Pancreas (tissue), 10 donors: ENCODE measurements around the gene NMNAT3. TPM values are rescaled to one million over a fixed set of nuclear protein-coding genes. Genes with fewer than 3 reads are reported as not detected.

Source experiments
- ATAC-seq, 4 donors: fragments of 200-7000 bp; cut with Tn5 transposase; one replicate each; pipeline versions ENCODE4 v1.8.0 to v1.9.1; 2020; ENCODE audit warnings: mild to moderate bottlenecking in 4 of 4, moderate library complexity in 4 of 4
- DNase-seq, 6 donors: peaks; one replicate each; pipeline ENCODE4 v3.0.0-alpha.2; 2020
- FAIRE-seq: peaks from 2 replicates; lab custom pipeline; 2012; peaks lifted over from hg19 to GRCh38; lab: Jason Lieb, UNC
- H3K27ac ChIP-seq, 4 donors: fragments of 200-600 bp; sonication (generic); 1 replicate in 3 of 4; 2 replicates in 1 of 4; pipeline versions ENCODE4 v1.5.0 to v1.8.0; 2020
- H3K27me3 ChIP-seq, 4 donors: fragments of 200-600 bp; one replicate each; pipeline ENCODE4 v1.8.0; 2021
- H3K36me3 ChIP-seq, 3 donors: fragments of 200-600 bp; sonication (generic) in 1 of 3; one replicate each; pipeline versions ENCODE4 v1.5.0 to v1.8.0; 2020 to 2021
- H3K4me1 ChIP-seq, 3 donors: fragments of 200-600 bp; one replicate each; pipeline ENCODE4 v1.8.0; 2021
- H3K4me3 ChIP-seq, 4 donors: fragments of 200-600 bp; sonication (generic) in 2 of 4; one replicate each; pipeline versions ENCODE4 v1.5.0 to v1.8.0; 2020 to 2021
- H3K9me3 ChIP-seq, 4 donors: fragments of 200-600 bp; one replicate each; pipeline ENCODE4 v1.8.0; 2021
- WGBS, 2 donors: extraction: QIAGEN DNeasy Blood & Tissue Kit; methylation state at CpG; one replicate each; pipeline ENCODE4 v1.1.7; 2013; 5-methylcytosine and 5-hydroxymethylcytosine counted together
- intact Hi-C, 3 donors: fragments of 100-400 bp; cut with DNase I; formaldehyde crosslinking; loops; one replicate each; pipeline versions ENCODE4 v1.11.1 to v1.14.2; 2022
- polyA plus RNA-seq, 2 donors: library from polyadenylated mRNA; stranded (reverse); fragments of 200-250 nt; gene quantifications; one replicate each; pipeline ENCODE4 v1.2.3, GENCODE V29; 2013
- total RNA-seq, 6 donors: library from RNA; stranded (reverse); fragmentation: NEBNext Ultra II Directional in 4 of 6; extraction: Animal tissue kit (Norgen Biotek cat#: 25700) in 4 of 6; gene quantifications; one replicate each; pipeline versions ENCODE4 v1.2.1 to v1.2.4, GENCODE V29; 2021 to 2023
- TF ChIP-seq, protein P1 (sequence below), 4 donors: fragments of 200-600 bp; sonication (generic) in 3 of 4; IDR thresholded peaks; one replicate each; pipeline versions ENCODE4 v1.5.0 to v1.8.0; 2021; ENCODE audit warnings: antibody characterized with exemption in 4 of 4
- donor health status: healthy with polysubstance abuse.
- donor health status: DM: no; HTN: no; CAD: no; lungs with moderate emphysema.
- donor health status: DM: no; HTN: no; CAD: no.
- donor health status: control.
- donor health status: control.
- donor health status: Bipolar disorder and iron deficiency.
- donor health status: DM: yes; HTN: yes; CAD: no.
- donor health status: DM: no; HTN: no; CAD: no.
- donor health status: DM: no; HTN: no; CAD: no.
- donor health status: DM: yes; HTN: yes; CAD: no.

NMNAT3 gene
- total and polyA plus RNA-seq, 8 donors = 4.5 to 10.6 (median 7.0) TPM

DNA sequence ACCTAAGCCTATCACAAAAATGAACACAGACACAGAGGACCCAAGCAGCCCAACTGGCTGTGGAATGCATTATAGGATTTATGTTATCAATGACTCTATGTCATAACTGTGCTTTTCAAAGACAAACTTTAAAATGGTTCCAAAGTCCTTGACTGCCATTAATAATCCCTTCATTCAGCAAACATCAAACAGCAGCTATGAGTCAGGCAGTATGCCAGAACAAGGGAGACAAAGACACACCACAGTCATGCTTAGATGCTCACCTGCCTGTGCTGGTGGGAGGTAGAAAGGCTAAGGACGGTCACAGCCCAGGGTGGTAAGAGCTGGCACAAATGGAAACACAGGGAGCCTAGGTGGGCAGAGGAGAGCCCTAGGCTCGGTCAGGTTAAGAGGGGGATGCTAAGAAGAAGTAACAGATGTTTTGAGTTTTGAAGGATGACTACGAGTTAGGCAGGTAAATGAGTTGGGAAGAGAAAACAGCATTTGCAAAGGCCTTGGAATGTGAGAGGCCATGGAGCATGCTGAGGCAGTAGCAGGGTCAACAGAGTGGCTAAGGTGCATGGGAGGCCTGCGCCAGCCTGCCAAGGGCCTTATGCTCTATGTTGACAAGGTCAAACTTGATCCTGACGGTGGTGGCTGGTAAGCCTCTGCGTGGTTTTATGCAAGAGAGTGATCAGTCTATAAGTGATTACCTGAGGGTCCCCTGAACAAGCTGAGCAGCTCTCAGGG lies 23.0 kb downstream of the NMNAT3 start:
- Histone ChIP-seq H3K9me3 (no peaks in the 10 kb centered on the region), H3K36me3 (no peaks in the 10 kb centered on the region), H3K27ac (no peak overlapping the region), H3K4me3 (no peak overlapping the region), H3K27me3 (no peaks in the 10 kb centered on the region), H3K4me1 (peaks cover 0 to 4% (median 0%) of the 10 kb centered on the region in 3 donors)
- DNase-seq (no peak), ATAC-seq (peak in 3 of 4 donors; percentile 15 to 64 (median 64)), FAIRE-seq (no peak)
- TF ChIP-seq, protein P1, sequence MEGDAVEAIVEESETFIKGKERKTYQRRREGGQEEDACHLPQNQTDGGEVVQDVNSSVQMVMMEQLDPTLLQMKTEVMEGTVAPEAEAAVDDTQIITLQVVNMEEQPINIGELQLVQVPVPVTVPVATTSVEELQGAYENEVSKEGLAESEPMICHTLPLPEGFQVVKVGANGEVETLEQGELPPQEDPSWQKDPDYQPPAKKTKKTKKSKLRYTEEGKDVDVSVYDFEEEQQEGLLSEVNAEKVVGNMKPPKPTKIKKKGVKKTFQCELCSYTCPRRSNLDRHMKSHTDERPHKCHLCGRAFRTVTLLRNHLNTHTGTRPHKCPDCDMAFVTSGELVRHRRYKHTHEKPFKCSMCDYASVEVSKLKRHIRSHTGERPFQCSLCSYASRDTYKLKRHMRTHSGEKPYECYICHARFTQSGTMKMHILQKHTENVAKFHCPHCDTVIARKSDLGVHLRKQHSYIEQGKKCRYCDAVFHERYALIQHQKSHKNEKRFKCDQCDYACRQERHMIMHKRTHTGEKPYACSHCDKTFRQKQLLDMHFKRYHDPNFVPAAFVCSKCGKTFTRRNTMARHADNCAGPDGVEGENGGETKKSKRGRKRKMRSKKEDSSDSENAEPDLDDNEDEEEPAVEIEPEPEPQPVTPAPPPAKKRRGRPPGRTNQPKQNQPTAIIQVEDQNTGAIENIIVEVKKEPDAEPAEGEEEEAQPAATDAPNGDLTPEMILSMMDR (IDR thresholded peaks at IDR 0.05) = no peak
- WGBS, 2 donors = 71 to 75% methylated on average over 6 of the region's 6 CpGs
- intact Hi-C loops = no loop called here

DNA sequence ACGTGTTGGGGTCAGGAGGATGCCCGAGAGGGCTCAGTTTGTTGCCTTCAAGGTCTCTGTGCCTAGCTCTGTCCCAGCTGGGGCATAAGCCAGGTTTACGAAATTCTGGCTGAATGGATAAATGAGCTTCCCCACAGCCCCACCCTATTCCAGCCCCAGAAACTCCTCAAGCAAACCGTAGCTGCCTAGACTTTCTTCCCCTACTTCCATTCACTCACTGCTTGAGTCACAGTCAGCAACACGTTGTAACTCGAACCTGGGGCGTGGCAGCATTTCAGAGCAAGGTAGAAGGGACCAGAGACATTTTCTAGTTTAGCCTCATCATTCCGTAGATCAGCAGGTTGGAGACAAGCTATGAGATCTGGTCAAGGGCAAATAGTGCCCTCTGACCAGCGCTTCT lies 24.2 kb downstream of the NMNAT3 start:
- FAIRE-seq = no peak

GRCh38 chr3:139652561-139652960 lies 25.2 kb downstream of the NMNAT3 start:
- Histone ChIP-seq H3K9me3 (no peaks in the 10 kb centered on the region), H3K27ac (no peak overlapping the region), H3K4me3 (no peak overlapping the region), H3K27me3 (no peaks in the 10 kb centered on the region), H3K4me1 (peaks cover 0 to 4% (median 0%) of the 10 kb centered on the region in 3 donors), H3K36me3 (no peaks in the 10 kb centered on the region)
- FAIRE-seq = no peak
- DNase-seq = no peak
- intact Hi-C loops = no loop called here
- TF ChIP-seq, protein P1 (IDR thresholded peaks at IDR 0.05) = no peak
- ATAC-seq = no peak
- 85 to 88% methylated on average over 3 of the region's 3 CpGs for WGBS, 2 donors

More for the DNA sequence above, 24.2 kb downstream of the NMNAT3 start:
- DNase-seq (no peak), ATAC-seq (peak in 1 of 4 donors; percentile 32)
- Histone ChIP-seq H3K4me3 (no peak overlapping the region), H3K4me1 (peaks cover 0 to 4% (median 0%) of the 10 kb centered on the region in 3 donors), H3K27me3 (no peaks in the 10 kb centered on the region), H3K9me3 (no peaks in the 10 kb centered on the region), H3K36me3 (no peaks in the 10 kb centered on the region), H3K27ac (no peak overlapping the region)
- 87 to 88% methylated on average over 9 of the region's 9 CpGs for WGBS, 2 donors
- TF ChIP-seq, protein P1 (IDR thresholded peaks at IDR 0.05) = no peak
- intact Hi-C loops = no loop called here

DNA sequence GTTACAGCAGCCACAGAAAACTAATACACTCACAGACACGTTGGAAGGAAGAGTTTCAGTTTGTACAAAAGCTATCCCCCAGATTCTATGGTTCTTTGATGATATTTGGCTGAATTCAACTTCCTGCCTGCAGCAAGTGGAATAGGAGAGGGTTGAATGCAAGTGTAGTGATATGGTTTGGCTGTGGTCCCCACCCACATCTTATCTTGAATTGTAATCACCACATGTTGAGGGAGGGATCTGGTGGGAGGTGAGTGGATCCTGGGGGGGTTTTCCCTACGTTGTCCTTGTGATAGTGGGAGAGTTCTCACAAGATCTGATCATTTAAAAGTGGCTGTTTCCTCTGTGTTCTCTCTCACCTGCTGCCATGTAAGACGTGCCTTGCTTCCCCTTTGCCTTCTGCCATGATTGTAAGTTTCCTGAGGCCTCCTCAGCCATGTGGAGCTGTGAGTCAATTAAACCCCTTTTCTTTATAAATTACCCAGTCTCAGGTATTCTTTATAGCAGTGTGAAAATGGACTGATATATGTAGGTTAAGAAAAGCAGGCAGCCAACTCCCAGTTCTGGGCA lies 29.8 kb downstream of the NMNAT3 start:
- no peaks in the 10 kb centered on the region for H3K36me3 ChIP-seq
- intact Hi-C loops = no loop called here
- H3K9me3 ChIP-seq = no peaks in the 10 kb centered on the region
- no peak for FAIRE-seq
- no peak overlapping the region for H3K4me3 ChIP-seq
- TF ChIP-seq, protein P1 (IDR thresholded peaks at IDR 0.05) = no peak
- no peaks in the 10 kb centered on the region for H3K27me3 ChIP-seq
- WGBS, 2 donors = 82 to 86% methylated on average over 3 of the region's 3 CpGs
- H3K4me1 ChIP-seq = no peaks in the 10 kb centered on the region
- no peak overlapping the region for H3K27ac ChIP-seq
- DNase-seq = no peak
- no peak for ATAC-seq

DNA sequence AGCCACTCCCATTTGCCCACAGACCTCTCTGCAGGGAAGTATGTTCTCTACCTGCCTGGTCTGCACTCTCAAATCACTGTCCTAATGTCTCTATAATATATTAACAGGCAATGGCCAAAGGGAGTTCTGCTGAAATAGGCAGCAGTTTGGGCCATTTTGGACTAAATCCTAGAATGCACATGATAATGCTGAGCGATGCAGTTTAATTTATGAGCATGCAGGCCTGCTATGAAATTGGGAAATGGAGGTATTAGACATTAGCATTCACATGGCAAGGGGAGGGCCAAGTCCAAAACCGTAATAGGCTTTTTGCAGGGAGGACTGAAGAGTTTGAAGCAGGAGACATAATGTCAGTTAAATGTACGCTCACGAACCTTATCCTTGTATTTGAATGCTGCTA lies 31.3 kb downstream of the NMNAT3 start:
- H3K4me1 ChIP-seq = no peaks in the 10 kb centered on the region
- no peaks in the 10 kb centered on the region for H3K9me3 ChIP-seq
- H3K27me3 ChIP-seq = no peaks in the 10 kb centered on the region
- FAIRE-seq (no peak), DNase-seq (no peak), ATAC-seq (no peak)
- no peak overlapping the region for H3K27ac ChIP-seq
- no peak overlapping the region for H3K4me3 ChIP-seq
- no peaks in the 10 kb centered on the region for H3K36me3 ChIP-seq
- intact Hi-C loops = no loop called here
- TF ChIP-seq, protein P1 (IDR thresholded peaks at IDR 0.05) = no peak
- WGBS, 2 donors = 96% methylated on average over 4 of the region's 4 CpGs
